ENCODE data around the gene PUSL1. TPM values are rescaled to one million over a fixed set of nuclear protein-coding genes. Genes with fewer than 3 reads are reported as not detected.

The PUSL1 gene
- total RNA-seq = 17.1 TPM

GRCh38 chr1:1307923-1308755 lies at the start of gene PUSL1, which contains the start of gene ACAP3:
PUSL1 (plus strand) TSS chr1:1308597; CDS start chr1:1308644, 47 bp downstream.
ACAP3 (minus strand) TSS chr1:1307930; CDS start chr1:1307815, 115 bp downstream.

GRCh38 chr1:1273512-1274298 lies 34.7 kb upstream of the PUSL1 start, which contains the start of gene UBE2J2:
UBE2J2 (minus strand) TSS chr1:1273854; CDS start chr1:1267992, 5,862 bp downstream.

GRCh38 chr1:1324524-1325287 lies 16.3 kb downstream of the PUSL1 start, which contains the start of the genes CPTP and INTS11:
CPTP (plus strand) TSS chr1:1324802; CDS start chr1:1326911, 2,109 bp downstream.
INTS11 (minus strand) TSS chr1:1324660; CDS start chr1:1324608, 52 bp downstream.

GRCh38 chr1:1331068-1331965 lies 22.9 kb downstream of the PUSL1 start, which contains the start of gene TAS1R3:
TAS1R3 (plus strand) TSS chr1:1331280; CDS start chr1:1331346, 66 bp downstream.

GRCh38 chr1:1349256-1350012 lies 41.0 kb downstream of the PUSL1 start, which contains the start of gene DVL1:
DVL1 (minus strand) TSS chr1:1349418; CDS start chr1:1349065, 353 bp downstream.

GRCh38 chr1:1358433-1359271 lies 50.3 kb downstream of the PUSL1 start, which contains the start of gene MXRA8:
MXRA8 (minus strand) TSS chr1:1358555; CDS start chr1:1358504, 51 bp downstream.

Other genes starting within 250 kb of the PUSL1 start
- not detected for gene RNF223, start 234.3 kb upstream of the PUSL1 start, total RNA-seq
- gene C1orf159, start 192.5 kb upstream of the PUSL1 start, total RNA-seq = 16.2 TPM
- not detected for gene TTLL10, start 134.7 kb upstream of the PUSL1 start, total RNA-seq
- not detected for gene TNFRSF18, start 102.0 kb upstream of the PUSL1 start, total RNA-seq
- 0.22 TPM for gene TNFRSF4, start 94.4 kb upstream of the PUSL1 start, total RNA-seq
- 74.0 TPM for gene SDF4, start 76.6 kb upstream of the PUSL1 start, total RNA-seq
- 18.1 TPM for gene B3GALT6, start 76.4 kb upstream of the PUSL1 start, total RNA-seq
- gene C1QTNF12, start 61.9 kb upstream of the PUSL1 start, total RNA-seq = 2.5 TPM
- gene UBE2J2, start 34.7 kb upstream of the PUSL1 start, total RNA-seq = 46.0 TPM
- gene SCNN1D, start 28.2 kb upstream of the PUSL1 start, total RNA-seq = 7.1 TPM
- 136 TPM for gene ACAP3, start 667 bp upstream of the PUSL1 start, total RNA-seq
- gene INTS11, start 16.1 kb downstream of the PUSL1 start, total RNA-seq = 90.8 TPM
- 18.3 TPM for gene CPTP, start 16.2 kb downstream of the PUSL1 start, total RNA-seq
- gene TAS1R3, start 22.7 kb downstream of the PUSL1 start, total RNA-seq = 0.77 TPM
- 57.0 TPM for gene DVL1, start 40.8 kb downstream of the PUSL1 start, total RNA-seq
- gene MXRA8, start 50.0 kb downstream of the PUSL1 start, total RNA-seq = 127 TPM
- 47.2 TPM for gene AURKAIP1, start 66.6 kb downstream of the PUSL1 start, total RNA-seq
- 314 TPM for gene CCNL2, start 90.7 kb downstream of the PUSL1 start, total RNA-seq
- 74.5 TPM for gene MRPL20, start 98.7 kb downstream of the PUSL1 start, total RNA-seq
- 8.1 TPM for gene ANKRD65, start 112.7 kb downstream of the PUSL1 start, total RNA-seq
- gene VWA1, start 127.1 kb downstream of the PUSL1 start, total RNA-seq = 19.8 TPM
- gene ATAD3C, start 141.1 kb downstream of the PUSL1 start, total RNA-seq = 0.05 TPM
- gene ATAD3B, start 163.2 kb downstream of the PUSL1 start, total RNA-seq = 20.4 TPM
- gene ATAD3A, start 203.6 kb downstream of the PUSL1 start, total RNA-seq = 12.8 TPM
- gene TMEM240, start 232.0 kb downstream of the PUSL1 start, total RNA-seq = 12.0 TPM

Measured in camera-type eye (tissue), 1 donor.